Adrenal gland (tissue), 12 donors: ENCODE results near the gene TNFRSF11A. TPM values are rescaled to one million over a fixed set of nuclear protein-coding genes. Genes with fewer than 3 reads are reported as not detected.

Source experiments
- DNase-seq, 7 donors: peaks; one replicate each; pipeline ENCODE4 v3.0.0-alpha.2; 2019 to 2020
- H3K27ac ChIP-seq, 5 donors: fragments of 200-600 bp; sonication (generic) in 4 of 5; 1 replicate in 3 of 5; 2 replicates in 2 of 5; pipeline versions ENCODE4 v1.5.1 to v1.8.0; 2016 to 2020; ENCODE audit warnings: mild to moderate bottlenecking in 1 of 5
- H3K27me3 ChIP-seq: fragments of 200-600 bp; 2 replicates; pipeline ENCODE4 v1.8.0; 2021
- H3K36me3 ChIP-seq, 2 donors: fragments of 200-600 bp; replicated peaks in 1 of 2; 1 replicate in 1 of 2; 2 replicates in 1 of 2; pipeline versions ENCODE4 v1.5.1 to v1.8.0; 2018 to 2022
- H3K4me1 ChIP-seq, 2 donors: fragments of 200-600 bp; replicated peaks in 1 of 2; 1 replicate in 1 of 2; 2 replicates in 1 of 2; pipeline versions ENCODE4 v1.5.1 to v1.8.0; 2018 to 2021
- H3K4me3 ChIP-seq, 4 donors: fragments of 200-600 bp; sonication (generic) in 3 of 4; one replicate each; pipeline ENCODE4 v1.5.1; 2016 to 2018
- H3K9me3 ChIP-seq, 3 donors: fragments of 200-600 bp; sonication (generic) in 1 of 3; replicated peaks in 1 of 3; 1 replicate in 2 of 3; 2 replicates in 1 of 3; pipeline versions ENCODE4 v1.5.1 to v1.8.0; 2016 to 2021
- CTCF ChIP-seq, 6 experiments: fragments of 450-650 bp in 4 of 6; fragments of 200-600 bp in 2 of 6; sonication (generic) in 1 of 6; IDR thresholded peaks; 1 replicate in 5 of 6; 2 replicates in 1 of 6; pipeline versions ENCODE4 v1.5.1 to v1.8.0; 2016 to 2021; ENCODE audit warnings: antibody characterized with exemption in 6 of 6, mild to moderate bottlenecking in 2 of 6, moderate library complexity in 1 of 6
- POLR2A ChIP-seq, 2 donors: fragments of 450-650 bp; IDR thresholded peaks; one replicate each; pipeline ENCODE4 v1.6.1; 2017; ENCODE audit warnings: antibody characterized with exemption in 2 of 2, mild to moderate bottlenecking in 2 of 2, moderate library complexity in 1 of 2
- WGBS, 4 donors: extraction: QIAGEN DNeasy Blood & Tissue Kit in 2 of 4; methylation state at CpG; one replicate each; pipeline versions ENCODE4 v1.1.5 to v1.1.7; 2013 to 2017; 5-methylcytosine and 5-hydroxymethylcytosine counted together
- intact Hi-C, 2 donors: fragments of 100-400 bp; cut with DNase I; formaldehyde crosslinking; loops; one replicate each; pipeline versions ENCODE4 v1.14.1 to v1.15.0; 2022 to 2023
- polyA plus RNA-seq, 3 donors: library from polyadenylated mRNA; stranded (reverse); fragments of 200-250 nt in 2 of 3; fragments of 350-450 nt in 1 of 3; fragmentation: Illumina TruSeq in 1 of 3; extraction: RNeasy Lipid Tissue Mini Kit (QIAGEN cat#74804) in 1 of 3; gene quantifications; one replicate each; pipeline ENCODE4 v1.2.3, GENCODE V29; 2013 to 2014
- total RNA-seq, 9 donors: library from RNA; depleted of rRNA in 4 of 9; stranded (reverse); fragments of >200 nt in 4 of 9; fragments of 120-200 nt in 1 of 9; fragmentation: NEBNext Ultra II Directional in 1 of 9; extraction: Animal tissue kit (Norgen Biotek cat#: 25700) in 1 of 9; gene quantifications; one replicate each; pipeline versions ENCODE4 v1.1.0 to v1.2.4, GENCODE V29; 2013 to 2023
- donor health status: healthy with polysubstance abuse.
- donor health status: Bipolar disorder and iron deficiency.
- donor health status: DM: yes; HTN: yes; CAD: no.
- donor health status: DM: no; HTN: no; CAD: no.
- donor health status: DM: no; HTN: no; CAD: no.
- donor health status: DM: yes; HTN: yes; CAD: no.

The TNFRSF11A gene
- total and polyA plus RNA-seq, 12 donors, result 0.61 to 15.7 (median 4.2) TPM

- Histone ChIP-seq H3K27ac (no peak overlapping the region), H3K4me1 (no peaks in the 10 kb centered on the region), H3K4me3 (no peak overlapping the region), H3K27me3 (peaks cover 15% of the 10 kb centered on the region), H3K36me3 (no peaks in the 10 kb centered on the region), H3K9me3 (no peaks in the 10 kb centered on the region)
- intact Hi-C loops, result no loop called here
- TF ChIP-seq POLR2A (IDR thresholded peaks at IDR 0.05) (no peak), CTCF (IDR thresholded peaks at IDR 0.05) (no peak)
- DNase-seq, result no peak
- 71 to 84% (median 81%) methylated on average over 5 of the region's 5 CpGs for WGBS, 4 donors
Observed at GRCh38 chr18:62335494-62335893, 10.4 kb downstream of the TNFRSF11A start.

- intact Hi-C loops, result no loop called here
- no peak for DNase-seq
- Histone ChIP-seq H3K4me3 (no peak overlapping the region), H3K36me3 (no peaks in the 10 kb centered on the region), H3K27me3 (peaks cover 4% of the 10 kb centered on the region), H3K9me3 (no peaks in the 10 kb centered on the region), H3K4me1 (no peaks in the 10 kb centered on the region), H3K27ac (no peak overlapping the region)
- TF ChIP-seq POLR2A (IDR thresholded peaks at IDR 0.05), result no peak
- no peak for TF ChIP-seq CTCF (IDR thresholded peaks at IDR 0.05)
- WGBS, 4 donors, result 76 to 83% (median 82%) methylated on average over 5 of the region's 5 CpGs
Observed at GRCh38 chr18:62336618-62337017, 11.5 kb downstream of the TNFRSF11A start.

GRCh38 chr18:62337336-62337735 lies 12.2 kb downstream of the TNFRSF11A start:
- intact Hi-C loops, result no loop called here

GRCh38 chr18:62338446-62339105 lies 13.5 kb downstream of the TNFRSF11A start:
- 61 to 71% (median 66%) methylated on average over 10 of the region's 10 CpGs for WGBS, 4 donors
- Histone ChIP-seq H3K27me3 (no peaks in the 10 kb centered on the region), H3K4me3 (no peak overlapping the region), H3K9me3 (no peaks in the 10 kb centered on the region), H3K27ac (no peak overlapping the region), H3K4me1 (no peaks in the 10 kb centered on the region), H3K36me3 (no peaks in the 10 kb centered on the region)
- TF ChIP-seq CTCF (IDR thresholded peaks at IDR 0.05), result no peak
- no peak for TF ChIP-seq POLR2A (IDR thresholded peaks at IDR 0.05)
- DNase-seq, result no peak
- intact Hi-C loops, result no loop called here

More at GRCh38 chr18:62337336-62337735, 12.2 kb downstream of the TNFRSF11A start:
- H3K27me3 ChIP-seq, result no peaks in the 10 kb centered on the region
- no peak for DNase-seq
- H3K27ac ChIP-seq, result no peak overlapping the region
- H3K4me1 ChIP-seq, result no peaks in the 10 kb centered on the region
- no peak overlapping the region for H3K4me3 ChIP-seq
- TF ChIP-seq POLR2A (IDR thresholded peaks at IDR 0.05) (no peak), CTCF (IDR thresholded peaks at IDR 0.05) (no peak)
- no peaks in the 10 kb centered on the region for H3K36me3 ChIP-seq
- 72 to 86% (median 80%) methylated on average over 7 of the region's 7 CpGs for WGBS, 4 donors
- no peaks in the 10 kb centered on the region for H3K9me3 ChIP-seq
